Tibial nerve (tissue), 4 donors: Measurements from ENCODE around the gene E2F4.

ENCODE experiments used
- CTCF ChIP-seq, 5 experiments: fragments of 200-600 bp in 3 of 5; fragments of 450-650 bp in 2 of 5; sonication (generic) in 3 of 5; IDR thresholded peaks; one replicate each; pipeline ENCODE4 v1.5.1; 2016 to 2019; ENCODE audit warnings: antibody characterized with exemption in 5 of 5, mild to moderate bottlenecking in 3 of 5, moderate library complexity in 2 of 5
- EP300 ChIP-seq, 2 donors: sonication (generic); formaldehyde crosslinking; IDR thresholded peaks; one replicate each; pipeline ENCODE4 v1.6.1; 2017; ENCODE audit warnings: antibody characterized with exemption in 2 of 2, mild to moderate bottlenecking in 1 of 2
- POLR2A ChIP-seq, 2 donors: fragments of 450-650 bp; IDR thresholded peaks; one replicate each; pipeline ENCODE4 v1.6.1; 2017; ENCODE audit warnings: antibody characterized with exemption in 2 of 2, mild to moderate bottlenecking in 2 of 2, moderate library complexity in 2 of 2

DNA sequence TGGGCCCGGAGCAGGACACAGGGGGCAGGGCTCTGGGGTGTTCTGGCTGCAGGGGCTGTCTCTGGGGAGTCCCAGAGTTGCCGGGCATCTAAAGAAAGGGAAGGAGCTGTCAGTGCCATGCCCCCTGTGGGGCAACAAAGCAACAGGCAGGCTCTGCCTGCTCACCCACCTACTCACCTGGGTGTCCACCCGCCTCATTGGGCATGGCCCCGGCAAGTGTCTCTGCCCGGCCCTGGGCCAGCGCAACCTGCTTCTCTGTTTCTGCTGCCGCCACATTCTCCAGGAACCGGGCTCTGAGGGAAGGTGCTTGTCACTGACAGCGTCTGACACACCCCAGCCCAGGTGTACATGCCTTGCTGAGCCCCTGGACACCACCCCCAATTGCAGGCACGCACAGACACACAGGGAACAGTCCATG lies 42.2 kb downstream of the E2F4 start:
- no peak for TF ChIP-seq CTCF (IDR thresholded peaks at IDR 0.05)
- no peak for TF ChIP-seq POLR2A (IDR thresholded peaks at IDR 0.05)
- no peak for TF ChIP-seq EP300 (IDR thresholded peaks at IDR 0.05)
